GM23248 (cell line): Measurements from ENCODE around the gene ZNF302. TPM values are rescaled to one million over a fixed set of nuclear protein-coding genes. Genes with fewer than 3 reads are reported as not detected.
A peak's percentile ranks its signal among the peaks of the same experiment; 100 is the strongest.

Experiments used
- DNase-seq: peaks from one replicate; pipeline ENCODE4 v3.0.0-alpha.2; 2015
- H2AFZ ChIP-seq: fragments of 200-600 bp; sonication (generic); 2 replicates; pipeline ENCODE4 v1.6.1; 2016; ENCODE audit warnings: antibody characterized with exemption
- H3F3A ChIP-seq: fragments of 200-600 bp; sonication (generic); 2 replicates; pipeline ENCODE4 v1.6.1; 2016; ENCODE audit warnings: mild to moderate bottlenecking, antibody characterized with exemption, mixed run types; ENCODE audit not compliant: insufficient read depth
- H3K27ac ChIP-seq: fragments of 200-600 bp; sonication (generic); 2 replicates; pipeline ENCODE4 v1.5.1; 2016; ENCODE audit warnings: mild to moderate bottlenecking
- H3K27me3 ChIP-seq: fragments of 200-600 bp; sonication (generic); replicated peaks from 2 replicates; pipeline ENCODE4 v1.6.1; 2016; ENCODE audit warnings: mild to moderate bottlenecking; ENCODE audit not compliant: insufficient read depth
- H3K36me3 ChIP-seq: fragments of 200-600 bp; sonication (generic); 2 replicates; pipeline ENCODE4 v1.6.1; 2016; ENCODE audit warnings: low read depth, mild to moderate bottlenecking
- H3K4me1 ChIP-seq: fragments of 200-600 bp; sonication (generic); 2 replicates; pipeline ENCODE4 v1.6.1; 2016; ENCODE audit warnings: mild to moderate bottlenecking; ENCODE audit not compliant: insufficient read depth
- H3K4me2 ChIP-seq: fragments of 200-600 bp; sonication (generic); one replicate; pipeline ENCODE4 v1.6.1; 2016; ENCODE audit warnings: mild to moderate bottlenecking; ENCODE audit not compliant: unreplicated experiment
- H3K4me3 ChIP-seq: fragments of 200-600 bp; sonication (generic); 2 replicates; pipeline ENCODE4 v1.5.1; 2016; ENCODE audit warnings: mild to moderate bottlenecking
- H3K79me2 ChIP-seq: fragments of 200-600 bp; sonication (generic); 2 replicates; pipeline ENCODE4 v1.6.1; 2016; ENCODE audit warnings: mild to moderate bottlenecking; ENCODE audit not compliant: insufficient read depth
- H3K9ac ChIP-seq: fragments of 200-600 bp; sonication (generic); 2 replicates; pipeline ENCODE4 v1.6.1; 2016; ENCODE audit warnings: mild to moderate bottlenecking
- H3K9me2 ChIP-seq: fragments of 200-600 bp; sonication (generic); 2 replicates; pipeline ENCODE4 v1.6.1; 2016; ENCODE audit warnings: mixed run types, mild to moderate bottlenecking, moderate library complexity; ENCODE audit not compliant: insufficient read depth
- H3K9me3 ChIP-seq: fragments of 200-600 bp; sonication (generic); one replicate; pipeline ENCODE4 v1.6.1; 2017; ENCODE audit warnings: low read depth
- H4K20me1 ChIP-seq: fragments of 200-600 bp; sonication (generic); 2 replicates; pipeline ENCODE4 v1.6.0; 2016; ENCODE audit not compliant: insufficient read depth
- EZH2 ChIP-seq: fragments of 200-600 bp; sonication (generic); IDR thresholded peaks from 2 replicates; pipeline ENCODE4 v1.6.1; 2018; ENCODE audit warnings: antibody characterized with exemption, mild to moderate bottlenecking; ENCODE audit not compliant: insufficient read depth, poor library complexity, severe bottlenecking
- EZH2phosphoT487 ChIP-seq: fragments of 200-600 bp; sonication (generic); IDR thresholded peaks from 2 replicates; pipeline ENCODE4 v1.6.1; 2018; ENCODE audit warnings: antibody characterized with exemption, moderate library complexity, mild to moderate bottlenecking, low read depth; ENCODE audit not compliant: insufficient read depth
- WGBS, 2 experiments: methylation state at CpG; one replicate each; pipeline ENCODE4 v1.1.6; 2015 to 2017; ENCODE audit warnings: low lambda C conversion rate in 2 of 2, low coverage in 1 of 2; ENCODE audit errors: missing lambda C conversion rate in 2 of 2; 5-methylcytosine and 5-hydroxymethylcytosine counted together
- in situ Hi-C: fragments of 300-500 bp; cut with MboI; formaldehyde crosslinking; loops from 2 replicates; pipeline ENCODE4 v1.15.0; 2020
- polyA plus RNA-seq: library from polyadenylated mRNA; unstranded; fragments of >200 nt; fragmentation: Nextera tagmentation; extraction: Ambion mirVana; gene quantifications from 2 replicates; pipeline ENCODE4 v1.2.1, GENCODE V29; 2016
- total RNA-seq: library from RNA; depleted of rRNA; stranded (reverse); fragments of >200 nt; shearing (Covaris generic); gene quantifications from 2 replicates; pipeline ENCODE4 v1.2.3, GENCODE V29; 2014

Gene ZNF302
- total and polyA plus RNA-seq, 2 experiments from 2014 or later, result 18.4 to 23.9 TPM

DNA sequence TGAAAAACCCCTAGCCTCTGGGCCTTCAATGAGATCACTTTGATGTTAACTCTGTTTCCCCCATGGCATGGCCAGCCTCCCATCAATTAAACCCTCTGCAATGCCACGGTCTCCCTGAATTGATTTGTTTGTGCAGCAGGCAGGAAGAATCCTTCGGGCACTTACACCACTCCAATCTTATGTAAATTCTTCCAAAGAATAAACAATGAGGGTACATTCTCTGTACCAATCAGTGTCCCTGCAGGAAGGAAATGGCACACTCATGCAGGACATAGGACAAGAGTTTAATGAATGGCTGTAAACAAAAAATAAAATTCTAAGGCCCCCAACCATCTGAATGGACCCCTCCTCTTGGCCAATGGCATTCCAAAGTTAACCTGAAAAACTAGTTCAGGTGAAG lies 22.7 kb upstream of the ZNF302 start:
- Histone ChIP-seq H3K9me3 (no peaks in the 10 kb centered on the region), H3K27me3 (no peaks in the 10 kb centered on the region), H2AFZ (no peak overlapping the region), H3K4me2 (no peak overlapping the region), H3K9me2 (no peaks in the 10 kb centered on the region), H3K27ac (no peak overlapping the region), H4K20me1 (no peaks in the 10 kb centered on the region; the same call in 1 of the 2 replicates), H3K4me3 (no peak overlapping the region), H3K36me3 (no peaks in the 10 kb centered on the region), H3K4me1 (no peaks in the 10 kb centered on the region), H3K9ac (no peak overlapping the region), H3F3A (no peaks in the 10 kb centered on the region), H3K79me2 (no peaks in the 10 kb centered on the region)
- TF ChIP-seq EZH2phosphoT487, result no peak
- no peak for TF ChIP-seq EZH2
- DNase-seq, result no peak
- in situ Hi-C loops, result no loop called here
- WGBS, 2 experiments, result 8 to 15% methylated on average over 2 of the region's 2 CpGs

DNA sequence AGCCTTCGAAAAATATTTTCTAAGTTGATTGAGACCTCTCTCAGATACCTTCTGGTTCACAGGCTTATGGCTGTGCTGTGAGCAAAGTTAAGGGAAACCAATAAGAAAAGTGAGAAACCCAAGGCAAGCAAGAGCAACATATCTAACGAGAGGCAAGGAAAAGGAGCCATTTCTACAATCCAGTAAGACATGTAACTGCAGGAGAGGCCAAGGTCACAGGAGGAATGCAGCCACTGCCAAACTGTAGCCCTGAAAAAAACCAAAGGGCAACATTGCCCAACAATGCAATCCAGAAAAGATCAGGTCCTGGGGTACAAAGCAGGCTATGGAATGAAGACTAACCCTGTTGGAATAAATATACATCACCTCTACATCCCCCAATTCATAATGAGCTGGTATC lies 21.8 kb upstream of the ZNF302 start:
- no peaks in the 10 kb centered on the region for H3K27me3 ChIP-seq
- no peak overlapping the region for H2AFZ ChIP-seq
- H3K4me2 ChIP-seq, result no peak overlapping the region
- no peaks in the 10 kb centered on the region for H3K79me2 ChIP-seq
- WGBS, 2 experiments, result 7 to 20% methylated on average over 2 of the region's 2 CpGs
- in situ Hi-C loops, result no loop called here
- H3K9ac ChIP-seq, result no peak overlapping the region
- no peaks in the 10 kb centered on the region for H3K9me2 ChIP-seq
- no peaks in the 10 kb centered on the region for H3K36me3 ChIP-seq
- no peaks in the 10 kb centered on the region for H3K9me3 ChIP-seq
- H3F3A ChIP-seq, result no peaks in the 10 kb centered on the region
- no peak overlapping the region for H3K27ac ChIP-seq
- TF ChIP-seq EZH2 (no peak), EZH2phosphoT487 (no peak)
- no peaks in the 10 kb centered on the region; the same call in 1 of the 2 replicates for H4K20me1 ChIP-seq
- no peak for DNase-seq
- no peak overlapping the region for H3K4me3 ChIP-seq
- no peaks in the 10 kb centered on the region for H3K4me1 ChIP-seq

- Histone ChIP-seq H4K20me1 (no peaks in the 10 kb centered on the region; the same call in 1 of the 2 replicates), H3K9me2 (no peaks in the 10 kb centered on the region), H3K27ac (no peak overlapping the region), H3K79me2 (no peaks in the 10 kb centered on the region), H3K4me1 (no peaks in the 10 kb centered on the region), H3K4me3 (no peak overlapping the region), H3K9me3 (no peaks in the 10 kb centered on the region), H3F3A (no peaks in the 10 kb centered on the region), H3K9ac (no peak overlapping the region), H3K27me3 (no peaks in the 10 kb centered on the region), H3K4me2 (no peak overlapping the region), H2AFZ (no peak overlapping the region), H3K36me3 (no peaks in the 10 kb centered on the region)
- no peak for DNase-seq
- in situ Hi-C loops, result no loop called here
- no peak for TF ChIP-seq EZH2
- no peak for TF ChIP-seq EZH2phosphoT487
- 4 to 11% methylated on average over 3 of the region's 3 CpGs for WGBS, 2 experiments
Measured at GRCh38 chr19:34661357-34661756, 16.1 kb upstream of the ZNF302 start.

GRCh38 chr19:34662919-34663318 lies 14.6 kb upstream of the ZNF302 start:
- H4K20me1 ChIP-seq, result no peaks in the 10 kb centered on the region; the same call in 1 of the 2 replicates
- no peak overlapping the region for H3K4me2 ChIP-seq
- peak; percentile 53 for DNase-seq
- H3K9me2 ChIP-seq, result no peaks in the 10 kb centered on the region
- no peak overlapping the region for H2AFZ ChIP-seq
- H3K36me3 ChIP-seq, result no peaks in the 10 kb centered on the region
- WGBS, 2 experiments, result 28 to 30% methylated on average over 5 of the region's 5 CpGs
- H3K9ac ChIP-seq, result no peak overlapping the region
- no peak overlapping the region for H3K27ac ChIP-seq
- no peaks in the 10 kb centered on the region for H3K27me3 ChIP-seq
- no peaks in the 10 kb centered on the region for H3K9me3 ChIP-seq
- H3K4me1 ChIP-seq, result no peaks in the 10 kb centered on the region
- H3F3A ChIP-seq, result no peaks in the 10 kb centered on the region
- H3K79me2 ChIP-seq, result no peaks in the 10 kb centered on the region
- TF ChIP-seq EZH2phosphoT487, result no peak
- TF ChIP-seq EZH2, result no peak
- in situ Hi-C loops, result no loop called here
- H3K4me3 ChIP-seq, result no peak overlapping the region

DNA sequence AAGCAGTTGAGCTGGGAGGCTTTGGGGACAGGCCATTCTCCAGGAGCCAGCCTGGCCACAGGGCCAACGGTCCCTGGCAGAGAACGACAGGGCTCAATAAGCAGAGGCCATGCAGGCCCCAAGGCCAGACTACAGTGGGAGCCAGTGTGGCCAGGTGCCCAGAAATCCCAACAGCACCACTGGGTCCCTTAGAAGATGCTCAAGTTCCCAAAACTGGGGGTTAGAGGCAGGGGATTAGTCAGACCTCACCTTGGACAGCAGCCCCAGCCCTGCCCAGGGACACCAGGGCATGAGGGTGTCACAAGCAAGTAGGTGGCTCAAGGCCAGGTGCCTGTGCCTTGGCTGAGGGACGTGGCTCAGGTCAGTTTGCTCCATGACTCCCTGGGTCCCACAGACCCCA lies 13.3 kb upstream of the ZNF302 start:
- no peak overlapping the region for H3K9ac ChIP-seq
- no peaks in the 10 kb centered on the region for H3K36me3 ChIP-seq
- H3K9me2 ChIP-seq, result no peaks in the 10 kb centered on the region
- in situ Hi-C loops, result no loop called here
- H4K20me1 ChIP-seq, result no peaks in the 10 kb centered on the region
- no peak for DNase-seq
- H2AFZ ChIP-seq, result no peak overlapping the region
- no peak overlapping the region for H3K27ac ChIP-seq
- H3K4me3 ChIP-seq, result no peak overlapping the region
- H3F3A ChIP-seq, result no peaks in the 10 kb centered on the region
- H3K4me1 ChIP-seq, result no peaks in the 10 kb centered on the region
- WGBS, 2 experiments, result 58 to 59% methylated on average over 3 of the region's 3 CpGs
- no peaks in the 10 kb centered on the region for H3K79me2 ChIP-seq
- TF ChIP-seq EZH2phosphoT487, result no peak
- no peak overlapping the region for H3K4me2 ChIP-seq
- no peaks in the 10 kb centered on the region for H3K9me3 ChIP-seq
- no peaks in the 10 kb centered on the region for H3K27me3 ChIP-seq
